Measurements from ENCODE around the gene RGCC.

DNA sequence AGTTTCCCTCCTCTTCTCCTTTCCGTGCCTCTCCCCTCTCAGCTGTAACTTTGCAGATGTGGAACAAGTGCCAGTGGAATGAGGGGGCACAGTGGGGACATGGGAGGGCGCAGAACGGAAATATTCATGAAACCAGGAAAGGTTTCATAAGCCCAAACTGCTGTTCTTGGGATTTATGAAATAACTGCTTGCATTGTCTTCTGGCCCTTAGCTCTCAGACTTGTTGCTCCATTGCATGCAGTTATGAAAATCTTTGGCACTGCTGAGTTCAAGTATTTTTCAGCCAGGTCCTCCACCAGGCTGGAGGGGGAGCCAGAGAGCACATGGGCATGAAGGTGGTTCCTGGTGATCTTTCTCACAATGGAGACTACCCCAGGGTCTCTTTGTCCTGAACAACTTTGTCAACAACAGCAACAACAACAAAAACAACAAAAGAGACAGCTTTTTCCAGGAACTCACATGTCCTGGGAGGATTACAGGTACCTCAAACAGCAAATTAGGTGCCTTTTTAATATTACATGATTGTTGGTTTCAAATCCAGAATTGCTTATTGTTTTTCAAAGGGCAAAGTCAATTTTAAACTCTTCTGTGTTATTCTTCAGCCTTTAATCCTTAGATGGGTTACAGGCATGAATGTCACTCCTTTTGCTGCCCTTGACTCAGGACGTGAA lies 1.5 kb downstream of the RGCC start:
- TF ChIP-seq, protein P1, sequence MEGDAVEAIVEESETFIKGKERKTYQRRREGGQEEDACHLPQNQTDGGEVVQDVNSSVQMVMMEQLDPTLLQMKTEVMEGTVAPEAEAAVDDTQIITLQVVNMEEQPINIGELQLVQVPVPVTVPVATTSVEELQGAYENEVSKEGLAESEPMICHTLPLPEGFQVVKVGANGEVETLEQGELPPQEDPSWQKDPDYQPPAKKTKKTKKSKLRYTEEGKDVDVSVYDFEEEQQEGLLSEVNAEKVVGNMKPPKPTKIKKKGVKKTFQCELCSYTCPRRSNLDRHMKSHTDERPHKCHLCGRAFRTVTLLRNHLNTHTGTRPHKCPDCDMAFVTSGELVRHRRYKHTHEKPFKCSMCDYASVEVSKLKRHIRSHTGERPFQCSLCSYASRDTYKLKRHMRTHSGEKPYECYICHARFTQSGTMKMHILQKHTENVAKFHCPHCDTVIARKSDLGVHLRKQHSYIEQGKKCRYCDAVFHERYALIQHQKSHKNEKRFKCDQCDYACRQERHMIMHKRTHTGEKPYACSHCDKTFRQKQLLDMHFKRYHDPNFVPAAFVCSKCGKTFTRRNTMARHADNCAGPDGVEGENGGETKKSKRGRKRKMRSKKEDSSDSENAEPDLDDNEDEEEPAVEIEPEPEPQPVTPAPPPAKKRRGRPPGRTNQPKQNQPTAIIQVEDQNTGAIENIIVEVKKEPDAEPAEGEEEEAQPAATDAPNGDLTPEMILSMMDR (conservative IDR thresholded peaks at IDR 0.05; ENCODE audit: low read length) = peak; percentile 88
- TF ChIP-seq EZH2phosphoT487 (IDR thresholded peaks at IDR 0.05; ENCODE audit: borderline replicate concordance) = no peak

Data from Loucy (cell line).